ENCODE data around the gene SZRD1. TPM values are rescaled to one million over a fixed set of nuclear protein-coding genes. Genes with fewer than 3 reads are reported as not detected.
A peak's percentile ranks its signal among the peaks of the same experiment; 100 is the strongest.

Gene SZRD1
- total and polyA plus RNA-seq, 2 experiments from 2014 or later = 61.1 to 92.6 TPM

- WGBS, 2 experiments (ENCODE audit: low coverage in 1 of 2, low lambda C conversion rate in 2 of 2, missing lambda C conversion rate in 2 of 2) = 93 to 97% methylated on average over 5 of the region's 5 CpGs
- H3K9me3 ChIP-seq (ENCODE audit: low read depth) = no peaks in the 10 kb centered on the region
- no peaks in the 10 kb centered on the region for H3K36me3 ChIP-seq (ENCODE audit: low read depth)
- H3K27me3 ChIP-seq (replicated peaks; ENCODE audit: insufficient read depth) = no peaks in the 10 kb centered on the region
- H3K4me2 ChIP-seq (ENCODE audit: unreplicated experiment) = no peak overlapping the region
- H3K4me3 ChIP-seq = no peak overlapping the region
- H2AFZ ChIP-seq = no peak overlapping the region
- TF ChIP-seq EZH2phosphoT487 (IDR thresholded peaks at IDR 0.05; ENCODE audit: insufficient read depth, low read depth) (no peak), EZH2 (IDR thresholded peaks at IDR 0.05; ENCODE audit: insufficient read depth, poor library complexity, severe bottlenecking) (no peak)
- no peaks in the 10 kb centered on the region for H3K9me2 ChIP-seq (ENCODE audit: insufficient read depth)
- in situ Hi-C loops (cut with MboI) = no loop called here
- H3K9ac ChIP-seq = no peak overlapping the region
- peaks cover 100% of the 10 kb centered on the region for H3K79me2 ChIP-seq (ENCODE audit: insufficient read depth)
- peaks cover 40% of the 10 kb centered on the region for H3K4me1 ChIP-seq (ENCODE audit: insufficient read depth)
- no peak for DNase-seq
- 0 out of 2 replicates have a peak overlapping the region, but pooled peaks have one; percentile 16 for H3K27ac ChIP-seq
- peaks cover 16% of the 10 kb centered on the region for H4K20me1 ChIP-seq (ENCODE audit: insufficient read depth)
- H3F3A ChIP-seq (ENCODE audit: insufficient read depth) = peaks cover 44% of the 10 kb centered on the region
These were observed 16.8 kb downstream of the SZRD1 start for GRCh38 chr1:16383888-16384287.

DNA sequence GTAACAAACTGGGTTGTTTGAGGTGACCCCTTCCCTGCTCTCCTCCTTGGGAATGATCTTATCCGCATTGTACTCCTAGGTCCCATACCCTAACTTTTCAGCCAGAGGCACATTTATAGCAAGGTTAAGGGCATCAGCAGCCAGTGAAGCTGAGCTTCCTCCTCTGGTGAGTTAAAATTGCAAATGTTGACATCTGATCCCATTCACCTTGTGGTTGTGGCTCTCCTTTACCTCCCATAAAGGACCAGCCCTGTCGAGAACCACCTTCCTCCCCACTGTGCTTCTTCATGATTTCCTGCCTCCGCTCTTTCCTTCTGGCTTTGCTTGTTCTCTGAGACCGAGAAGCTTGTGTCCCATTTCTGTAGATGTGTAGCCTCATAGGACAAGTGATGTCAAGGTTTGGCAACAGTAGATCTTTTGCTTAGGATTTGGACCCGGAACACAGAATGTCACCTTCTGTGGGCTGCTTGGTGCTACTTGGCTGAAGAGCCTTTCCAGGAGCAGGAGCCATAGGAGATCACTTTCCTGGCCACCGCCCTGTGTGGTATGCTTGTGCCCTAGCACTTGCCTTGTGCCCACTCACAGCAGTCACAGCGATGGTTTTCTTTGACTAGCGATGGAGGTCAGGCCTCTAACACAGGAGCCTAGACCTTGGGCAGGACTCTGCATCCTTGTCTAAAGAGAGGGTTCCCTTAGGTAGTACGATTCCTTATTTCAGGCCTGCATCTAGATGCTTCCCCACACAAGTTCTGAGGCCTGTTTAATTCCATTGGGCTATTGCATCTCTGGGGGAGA is 18.8 kb downstream of the SZRD1 start:
- Histone ChIP-seq H2AFZ (no peak overlapping the region), H4K20me1 (ENCODE audit: insufficient read depth) (peaks cover 24% of the 10 kb centered on the region), H3K4me1 (ENCODE audit: insufficient read depth) (peaks cover 40% of the 10 kb centered on the region), H3K4me3 (no peak overlapping the region), H3K9me3 (ENCODE audit: low read depth) (no peaks in the 10 kb centered on the region), H3K27me3 (replicated peaks; ENCODE audit: insufficient read depth) (no peaks in the 10 kb centered on the region), H3F3A (ENCODE audit: insufficient read depth) (peaks cover 44% of the 10 kb centered on the region), H3K9ac (peak overlapping the region; percentile 47), H3K4me2 (ENCODE audit: unreplicated experiment) (peak overlapping the region; percentile 90), H3K36me3 (ENCODE audit: low read depth) (no peaks in the 10 kb centered on the region), H3K79me2 (ENCODE audit: insufficient read depth) (peaks cover 99% of the 10 kb centered on the region), H3K27ac (peak overlapping the region; percentile 84), H3K9me2 (ENCODE audit: insufficient read depth) (no peaks in the 10 kb centered on the region)
- TF ChIP-seq EZH2 (IDR thresholded peaks at IDR 0.05; ENCODE audit: insufficient read depth, poor library complexity, severe bottlenecking) = no peak
- TF ChIP-seq EZH2phosphoT487 (IDR thresholded peaks at IDR 0.05; ENCODE audit: insufficient read depth, low read depth) = no peak
- in situ Hi-C loops (cut with MboI) = no loop called here
- WGBS, 2 experiments (ENCODE audit: low coverage in 1 of 2, low lambda C conversion rate in 2 of 2, missing lambda C conversion rate in 2 of 2) = 71 to 74% methylated on average over 9 of the region's 9 CpGs
- DNase-seq = no peak

- Histone ChIP-seq H3K36me3 (ENCODE audit: low read depth) (no peaks in the 10 kb centered on the region), H2AFZ (no peak overlapping the region), H3K4me3 (peak overlapping the region; percentile 67), H3F3A (ENCODE audit: insufficient read depth) (peaks cover 44% of the 10 kb centered on the region), H3K27ac (peak overlapping the region; percentile 84), H3K79me2 (ENCODE audit: insufficient read depth) (peaks cover 99% of the 10 kb centered on the region), H3K27me3 (replicated peaks; ENCODE audit: insufficient read depth) (no peaks in the 10 kb centered on the region), H3K4me1 (ENCODE audit: insufficient read depth) (peaks cover 44% of the 10 kb centered on the region), H3K9me3 (ENCODE audit: low read depth) (no peaks in the 10 kb centered on the region), H3K9ac (peak overlapping the region; percentile 50), H4K20me1 (ENCODE audit: insufficient read depth) (peaks cover 24% of the 10 kb centered on the region), H3K4me2 (ENCODE audit: unreplicated experiment) (peak overlapping the region; percentile 90), H3K9me2 (ENCODE audit: insufficient read depth) (no peaks in the 10 kb centered on the region)
- 19 to 24% methylated on average over 5 of the region's 5 CpGs for WGBS, 2 experiments (ENCODE audit: low coverage in 1 of 2, low lambda C conversion rate in 2 of 2, missing lambda C conversion rate in 2 of 2)
- in situ Hi-C loops (cut with MboI) = no loop called here
- DNase-seq = peak; percentile 94
- TF ChIP-seq EZH2 (IDR thresholded peaks at IDR 0.05; ENCODE audit: insufficient read depth, poor library complexity, severe bottlenecking) = no peak
- no peak for TF ChIP-seq EZH2phosphoT487 (IDR thresholded peaks at IDR 0.05; ENCODE audit: insufficient read depth, low read depth)
These were observed 19.5 kb downstream of the SZRD1 start for GRCh38 chr1:16386454-16387113.

DNA sequence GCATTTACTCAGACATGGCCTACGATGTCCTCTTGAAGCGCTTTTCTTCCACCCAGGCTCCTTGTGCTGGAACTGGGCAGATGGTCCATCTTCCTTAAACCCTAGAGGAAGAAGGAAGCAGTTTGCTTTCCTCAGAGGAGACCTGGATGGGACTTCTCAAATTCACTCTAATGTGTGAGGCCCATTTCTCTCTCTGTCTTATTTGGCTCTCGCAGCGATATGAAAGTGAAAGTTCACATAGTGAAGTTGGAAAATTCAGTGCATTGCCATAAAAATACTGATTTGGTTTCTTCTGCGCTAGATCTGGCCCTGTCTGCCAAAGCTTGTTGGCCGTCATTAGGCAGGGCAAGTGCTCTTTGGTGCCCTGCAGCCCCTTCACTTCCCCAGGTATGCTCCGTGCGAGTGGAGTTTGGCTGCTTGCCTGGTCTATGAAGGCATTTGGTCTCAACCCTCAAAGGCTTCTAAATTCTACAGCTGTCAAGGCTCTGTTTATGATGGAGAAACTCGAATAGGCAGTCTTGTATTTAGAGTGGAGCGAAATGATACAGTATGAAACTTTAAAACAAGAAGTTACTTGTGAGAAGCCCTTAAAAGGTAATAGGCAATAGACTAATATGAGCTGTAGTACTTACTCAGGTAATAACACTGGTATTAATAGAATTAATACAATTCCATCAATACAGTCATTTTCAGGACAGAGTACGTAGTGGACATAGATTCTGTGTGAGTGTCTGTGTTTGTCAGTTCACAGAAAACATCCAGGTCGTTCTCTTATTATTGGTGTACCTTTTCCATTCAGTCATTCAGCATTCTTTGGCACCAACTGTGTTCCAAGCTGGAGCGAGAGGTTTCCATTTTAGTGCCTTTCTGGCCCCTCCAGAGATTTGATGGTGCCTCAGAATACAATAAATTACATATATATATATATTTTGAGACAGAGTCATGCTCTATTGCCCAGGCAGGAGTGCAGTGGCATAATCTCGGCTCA is 20.5 kb downstream of the SZRD1 start:
- Histone ChIP-seq H3K4me3 (peak overlapping the region; percentile 67), H4K20me1 (ENCODE audit: insufficient read depth) (peaks cover 24% of the 10 kb centered on the region), H3K79me2 (ENCODE audit: insufficient read depth) (peaks cover 99% of the 10 kb centered on the region), H2AFZ (no peak overlapping the region), H3K9me2 (ENCODE audit: insufficient read depth) (no peaks in the 10 kb centered on the region), H3K27me3 (replicated peaks; ENCODE audit: insufficient read depth) (no peaks in the 10 kb centered on the region), H3F3A (ENCODE audit: insufficient read depth) (peaks cover 44% of the 10 kb centered on the region), H3K4me2 (ENCODE audit: unreplicated experiment) (peak overlapping the region; percentile 90), H3K27ac (peak overlapping the region; percentile 84), H3K9me3 (ENCODE audit: low read depth) (no peaks in the 10 kb centered on the region), H3K36me3 (ENCODE audit: low read depth) (no peaks in the 10 kb centered on the region), H3K4me1 (ENCODE audit: insufficient read depth) (peaks cover 47% of the 10 kb centered on the region), H3K9ac (peak overlapping the region; percentile 50)
- 47 to 50% methylated on average over 14 of the region's 14 CpGs for WGBS, 2 experiments (ENCODE audit: low coverage in 1 of 2, low lambda C conversion rate in 2 of 2, missing lambda C conversion rate in 2 of 2)
- DNase-seq = peak; percentile 61
- no peak for TF ChIP-seq EZH2phosphoT487 (IDR thresholded peaks at IDR 0.05; ENCODE audit: insufficient read depth, low read depth)
- in situ Hi-C loops (cut with MboI) = no loop called here
